ENCODE data around the gene COL9A1. TPM values are rescaled to one million over a fixed set of nuclear protein-coding genes. Genes with fewer than 3 reads are reported as not detected.

The COL9A1 gene
- total and polyA plus RNA-seq, 7 donors, result 0.03 to 0.10 TPM; not detected in 5

GRCh38 chr6:70282919-70283461, 19.9 kb downstream of the COL9A1 start:
- ATAC-seq, result no peak
- no peak for DNase-seq

GRCh38 chr6:70282312-70282918, 20.5 kb downstream of the COL9A1 start:
- ATAC-seq, result no peak
- no peak for TF ChIP-seq CTCF (IDR thresholded peaks at IDR 0.05)
- peak overlapping the region; percentile 32 for H3K4me3 ChIP-seq
- 0 to 3% (median 2%) methylated on average over 37 to 39 of the region's 39 CpGs for WGBS, 3 donors
- DNase-seq, result peak in 1 of 2 donors; percentile 50
- H3K27me3 ChIP-seq (ENCODE audit: insufficient read depth in 3 of 3, low read length in 2 of 3), result peaks cover 2 to 41% (median 2%) of the 10 kb centered on the region in 3 donors
- H3K36me3 ChIP-seq (ENCODE audit: insufficient read depth in 1 of 2, low read depth in 1 of 2), result no peaks in the 10 kb centered on the region
- H3K9me3 ChIP-seq, result no peaks in the 10 kb centered on the region
- no peak overlapping the region for H3K27ac ChIP-seq
- H3K4me1 ChIP-seq, result no peaks in the 10 kb centered on the region
- intact Hi-C loops (cut with DNase I), result no loop called here

More at GRCh38 chr6:70282919-70283461, 19.9 kb downstream of the COL9A1 start:
- Histone ChIP-seq H3K27me3 (ENCODE audit: insufficient read depth in 3 of 3, low read length in 2 of 3) (peaks cover 2 to 41% (median 2%) of the 10 kb centered on the region in 3 donors), H3K36me3 (ENCODE audit: insufficient read depth in 1 of 2, low read depth in 1 of 2) (no peaks in the 10 kb centered on the region), H3K27ac (no peak overlapping the region), H3K9me3 (no peaks in the 10 kb centered on the region), H3K4me3 (peak overlapping the region; percentile 32), H3K4me1 (no peaks in the 10 kb centered on the region)
- 2 to 4% (median 2%) methylated on average over 31 of the region's 31 CpGs for WGBS, 3 donors
- TF ChIP-seq CTCF (IDR thresholded peaks at IDR 0.05), result no peak
- intact Hi-C loops (cut with DNase I), result no loop called here

- Histone ChIP-seq H3K4me3 (no peak overlapping the region), H3K4me1 (no peaks in the 10 kb centered on the region), H3K36me3 (ENCODE audit: insufficient read depth in 1 of 2, low read depth in 1 of 2) (no peaks in the 10 kb centered on the region), H3K9me3 (no peaks in the 10 kb centered on the region), H3K27ac (no peak overlapping the region), H3K27me3 (ENCODE audit: insufficient read depth in 3 of 3, low read length in 2 of 3) (peaks cover 2 to 40% (median 2%) of the 10 kb centered on the region in 3 donors)
- no peak for ATAC-seq
- intact Hi-C loops (cut with DNase I), result no loop called here
- WGBS, 3 donors, result 25 to 29% (median 27%) methylated on average over 8 of the region's 8 CpGs
- no peak for DNase-seq
- no peak for TF ChIP-seq CTCF (IDR thresholded peaks at IDR 0.05)
These were observed 21.0 kb downstream of the COL9A1 start for GRCh38 chr6:70281923-70282311.

GRCh38 chr6:70280400-70280853, 22.5 kb downstream of the COL9A1 start:
- no peak for DNase-seq
- 57 to 75% (median 66%) methylated on average over 15 of the region's 15 CpGs for WGBS, 3 donors
- peaks cover 0 to 36% (median 2%) of the 10 kb centered on the region in 3 donors for H3K27me3 ChIP-seq (ENCODE audit: insufficient read depth in 3 of 3, low read length in 2 of 3)

More at GRCh38 chr6:70280400-70280853, 22.5 kb downstream of the COL9A1 start:
- no peak overlapping the region for H3K27ac ChIP-seq
- H3K4me3 ChIP-seq, result no peak overlapping the region
- intact Hi-C loops (cut with DNase I), result no loop called here
- TF ChIP-seq CTCF (IDR thresholded peaks at IDR 0.05), result no peak
- H3K36me3 ChIP-seq (ENCODE audit: insufficient read depth in 1 of 2, low read depth in 1 of 2), result no peaks in the 10 kb centered on the region
- no peak for ATAC-seq
- no peaks in the 10 kb centered on the region for H3K4me1 ChIP-seq
- H3K9me3 ChIP-seq, result no peaks in the 10 kb centered on the region
